DOHH2 (cell line): ENCODE data around the gene MAK.

ENCODE experiments used
- H3F3A ChIP-seq: fragments of 200-600 bp; sonication (generic), shearing (Covaris generic); 2 replicates; pipeline ENCODE4 v1.6.0; 2016; ENCODE audit warnings: antibody characterized with exemption, mild to moderate bottlenecking; ENCODE audit not compliant: control insufficient read depth, insufficient read depth
- H3K27ac ChIP-seq: fragments of 200-600 bp; sonication (generic); 2 replicates; pipeline ENCODE4 v1.5.1; 2014; ENCODE audit warnings: low read depth, mild to moderate bottlenecking, low read length, moderate library complexity
- H3K27me3 ChIP-seq: fragments of 200-600 bp; sonication (generic); 2 replicates; pipeline ENCODE4 v1.6.1; 2014; ENCODE audit warnings: mild to moderate bottlenecking, low read length, mixed read lengths; ENCODE audit not compliant: control insufficient read depth
- H3K36me3 ChIP-seq: fragments of 200-600 bp; sonication (generic); 2 replicates; pipeline ENCODE4 v1.6.1; 2014; ENCODE audit warnings: mild to moderate bottlenecking, low read length, moderate library complexity, mixed read lengths; ENCODE audit not compliant: control insufficient read depth
- H3K4me1 ChIP-seq: fragments of 200-600 bp; sonication (generic); 2 replicates; pipeline ENCODE4 v1.6.1; 2014; ENCODE audit warnings: mild to moderate bottlenecking, low read length, mixed read lengths; ENCODE audit not compliant: control insufficient read depth
- H3K4me2 ChIP-seq: fragments of 200-600 bp; sonication (generic); 2 replicates; pipeline ENCODE4 v1.6.0; 2014; ENCODE audit warnings: mild to moderate bottlenecking, low read length, moderate library complexity
- H3K4me3 ChIP-seq: fragments of 200-600 bp; sonication (generic); 2 replicates; pipeline ENCODE4 v1.5.1; 2014; ENCODE audit warnings: mild to moderate bottlenecking, low read length, mixed read lengths
- H3K79me2 ChIP-seq: fragments of 200-600 bp; sonication (generic); 2 replicates; pipeline ENCODE4 v1.6.1; 2014; ENCODE audit warnings: mild to moderate bottlenecking, low read length, mixed read lengths; ENCODE audit not compliant: control insufficient read depth
- H3K9me2 ChIP-seq: fragments of 200-600 bp; sonication (generic); replicated peaks from 2 replicates; pipeline ENCODE4 v1.6.1; 2014; ENCODE audit warnings: mild to moderate bottlenecking, low read length, mixed read lengths; ENCODE audit not compliant: control insufficient read depth
- H3K9me3 ChIP-seq: fragments of 200-600 bp; sonication (generic); 2 replicates; pipeline ENCODE4 v1.6.1; 2014; ENCODE audit warnings: antibody characterized with exemption, low read length, mixed read lengths; ENCODE audit not compliant: control insufficient read depth, insufficient read depth
- H4K20me1 ChIP-seq: fragments of 200-600 bp; sonication (generic); 2 replicates; pipeline ENCODE4 v1.6.0; 2014; ENCODE audit warnings: low read depth, mild to moderate bottlenecking, antibody characterized with exemption, low read length, moderate library complexity; ENCODE audit not compliant: control insufficient read depth, insufficient read depth
- CTCF ChIP-seq: fragments of 200-600 bp; sonication (generic); IDR thresholded peaks from one replicate; pipeline ENCODE4 v1.5.1; 2014; ENCODE audit warnings: antibody characterized with exemption, mild to moderate bottlenecking, low read depth, low read length; ENCODE audit not compliant: poor library complexity, severe bottlenecking
- EZH2phosphoT487 ChIP-seq: fragments of 200-600 bp; sonication (generic); IDR thresholded peaks from 2 replicates; pipeline ENCODE4 v1.6.1; 2017; ENCODE audit warnings: borderline replicate concordance, mild to moderate bottlenecking, antibody characterized with exemption, low read length, moderate library complexity, mixed read lengths

The MAK gene

GRCh38 chr6:10809098-10809497, 29.2 kb downstream of the MAK start:
- no peaks in the 10 kb centered on the region for H3K4me1 ChIP-seq
- H4K20me1 ChIP-seq: no peaks in the 10 kb centered on the region
- H3K4me2 ChIP-seq: no peak overlapping the region
- H3K4me3 ChIP-seq: no peak overlapping the region
- no peaks in the 10 kb centered on the region for H3K79me2 ChIP-seq
- H3F3A ChIP-seq: no peaks in the 10 kb centered on the region
- no peaks in the 10 kb centered on the region for H3K27me3 ChIP-seq
- TF ChIP-seq CTCF (no peak), EZH2phosphoT487 (no peak)
- H3K36me3 ChIP-seq: no peaks in the 10 kb centered on the region
- no peak overlapping the region for H3K27ac ChIP-seq
- H3K9me2 ChIP-seq: no peaks in the 10 kb centered on the region
- H3K9me3 ChIP-seq: no peaks in the 10 kb centered on the region

- H3K27me3 ChIP-seq: no peaks in the 10 kb centered on the region
- no peak overlapping the region for H3K4me3 ChIP-seq
- TF ChIP-seq CTCF: no peak
- TF ChIP-seq EZH2phosphoT487: no peak
- H3K27ac ChIP-seq: no peak overlapping the region
- H3K4me2 ChIP-seq: no peak overlapping the region
- H3K9me3 ChIP-seq: no peaks in the 10 kb centered on the region
- H3K9me2 ChIP-seq: no peaks in the 10 kb centered on the region
- H3F3A ChIP-seq: no peaks in the 10 kb centered on the region
- H3K36me3 ChIP-seq: no peaks in the 10 kb centered on the region
- no peaks in the 10 kb centered on the region for H3K79me2 ChIP-seq
- H4K20me1 ChIP-seq: no peaks in the 10 kb centered on the region
- no peaks in the 10 kb centered on the region for H3K4me1 ChIP-seq
These were observed 30.0 kb downstream of the MAK start for GRCh38 chr6:10808376-10808775.

- Histone ChIP-seq H3K9me2 (no peaks in the 10 kb centered on the region), H3K27me3 (no peaks in the 10 kb centered on the region), H4K20me1 (no peaks in the 10 kb centered on the region), H3K4me3 (no peak overlapping the region), H3K4me1 (no peaks in the 10 kb centered on the region), H3K4me2 (no peak overlapping the region), H3K9me3 (no peaks in the 10 kb centered on the region), H3K36me3 (no peaks in the 10 kb centered on the region), H3K79me2 (no peaks in the 10 kb centered on the region), H3K27ac (no peak overlapping the region), H3F3A (no peaks in the 10 kb centered on the region)
- peak; percentile 95 for TF ChIP-seq CTCF
- TF ChIP-seq EZH2phosphoT487: no peak
These were observed 37.0 kb downstream of the MAK start for GRCh38 chr6:10801224-10801848.
